Urinary bladder (tissue), 4 donors: ENCODE measurements around the gene CNGB1. TPM values are rescaled to one million over a fixed set of nuclear protein-coding genes. Genes with fewer than 3 reads are reported as not detected.
"Not testable (repeated sequence)": the region's sequence is repeated elsewhere in the genome, so short reads cannot be mapped to it uniquely, and the experiment has no call there.

Experiments
- DNase-seq: peaks from one replicate; pipeline ENCODE4 v3.0.0-alpha.2; 2015; ENCODE audit errors: extremely low spot score
- H3K27ac ChIP-seq: one replicate; pipeline ENCODE4 v1.5.1; 2013; ENCODE audit warnings: low read depth, mild to moderate bottlenecking, moderate library complexity
- H3K36me3 ChIP-seq: one replicate; pipeline ENCODE4 v1.6.1; 2013; ENCODE audit warnings: mild to moderate bottlenecking, moderate library complexity; ENCODE audit not compliant: insufficient read depth
- H3K4me1 ChIP-seq: one replicate; pipeline ENCODE4 v1.6.1; 2013; ENCODE audit warnings: mild to moderate bottlenecking, moderate library complexity; ENCODE audit not compliant: insufficient read depth
- H3K4me3 ChIP-seq: one replicate; pipeline ENCODE4 v1.5.1; 2013; ENCODE audit warnings: low read depth, low read length
- WGBS: extraction: QIAGEN DNeasy Blood & Tissue Kit; methylation state at CpG from one replicate; pipeline ENCODE4 v1.1.7; 2013; 5-methylcytosine and 5-hydroxymethylcytosine counted together
- polyA plus RNA-seq: library from polyadenylated mRNA; stranded (reverse); fragments of 200-250 nt; gene quantifications from one replicate; pipeline ENCODE4 v1.2.3, GENCODE V29; 2013
- total RNA-seq: library from RNA; depleted of rRNA; stranded (reverse); fragments of >200 nt; gene quantifications from one replicate; pipeline ENCODE4 v1.2.3, GENCODE V29; 2014
- donor health status: healthy with polysubstance abuse.
- donor health status: healthy.

CNGB1 gene
- total and polyA plus RNA-seq, 2 donors = 0.16 TPM; not detected in 1

DNA sequence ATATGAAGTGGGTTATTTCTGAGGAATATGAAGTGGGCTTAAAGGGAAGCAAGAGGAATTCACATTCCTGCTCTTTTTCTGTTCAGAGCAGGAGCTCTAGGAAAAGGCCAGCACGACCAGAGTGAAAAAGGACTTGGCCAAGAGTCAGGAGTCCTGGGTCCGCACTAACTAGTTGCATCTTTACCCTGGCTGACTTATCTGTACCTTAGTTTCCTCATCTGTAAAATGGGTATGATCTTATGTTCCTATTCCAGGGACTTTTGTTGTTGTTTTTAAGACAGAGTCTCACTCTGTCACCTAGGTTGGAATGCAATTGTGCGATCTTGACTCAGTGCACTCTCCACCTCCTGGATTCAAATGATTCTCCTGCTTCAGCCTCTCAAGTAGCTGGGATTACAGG is 52.5 kb downstream of the CNGB1 start:
- no peaks in the 10 kb centered on the region for H3K36me3 ChIP-seq
- H3K27ac ChIP-seq = no peak overlapping the region
- no peak overlapping the region for H3K4me3 ChIP-seq
- no peaks in the 10 kb centered on the region for H3K4me1 ChIP-seq
- DNase-seq = no peak
- WGBS = 80% methylated on average over 3 of the region's 3 CpGs

DNA sequence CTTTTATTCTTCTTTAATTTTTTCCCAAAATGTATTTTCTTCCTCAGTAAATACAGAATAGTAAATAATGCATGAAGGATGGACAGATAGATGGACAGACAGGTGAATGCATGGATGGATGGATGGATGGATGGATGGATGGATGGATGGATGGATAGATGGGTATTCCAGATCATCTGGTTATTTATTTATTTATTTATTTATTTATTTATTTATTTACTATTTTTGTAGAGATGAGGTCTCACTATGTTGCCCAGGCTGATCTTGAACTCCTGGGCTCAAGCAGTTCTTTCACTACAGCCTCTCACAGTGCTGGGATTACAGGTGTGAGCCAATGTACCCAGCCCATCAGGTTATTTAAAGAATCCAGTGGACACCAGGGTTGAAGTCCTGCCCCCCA is 53.0 kb downstream of the CNGB1 start:
- not testable (repeated sequence) for H3K36me3 ChIP-seq, H3K27ac ChIP-seq, DNase-seq, H3K4me3 ChIP-seq, H3K4me1 ChIP-seq

- not testable (repeated sequence) for DNase-seq, H3K4me1 ChIP-seq, H3K4me3 ChIP-seq, H3K36me3 ChIP-seq, H3K27ac ChIP-seq
- WGBS = 95% methylated on average over 2 of the region's 2 CpGs
Measured at GRCh38 chr16:57917489-57917888, 53.4 kb downstream of the CNGB1 start.

GRCh38 chr16:57916735-57917438 is 54.0 kb downstream of the CNGB1 start:
- WGBS = 72% methylated on average over 17 of the region's 17 CpGs
- Histone ChIP-seq H3K4me3 (no peak overlapping the region), H3K36me3 (no peaks in the 10 kb centered on the region), H3K27ac (no peak overlapping the region), H3K4me1 (no peaks in the 10 kb centered on the region)
- DNase-seq = no peak

DNA sequence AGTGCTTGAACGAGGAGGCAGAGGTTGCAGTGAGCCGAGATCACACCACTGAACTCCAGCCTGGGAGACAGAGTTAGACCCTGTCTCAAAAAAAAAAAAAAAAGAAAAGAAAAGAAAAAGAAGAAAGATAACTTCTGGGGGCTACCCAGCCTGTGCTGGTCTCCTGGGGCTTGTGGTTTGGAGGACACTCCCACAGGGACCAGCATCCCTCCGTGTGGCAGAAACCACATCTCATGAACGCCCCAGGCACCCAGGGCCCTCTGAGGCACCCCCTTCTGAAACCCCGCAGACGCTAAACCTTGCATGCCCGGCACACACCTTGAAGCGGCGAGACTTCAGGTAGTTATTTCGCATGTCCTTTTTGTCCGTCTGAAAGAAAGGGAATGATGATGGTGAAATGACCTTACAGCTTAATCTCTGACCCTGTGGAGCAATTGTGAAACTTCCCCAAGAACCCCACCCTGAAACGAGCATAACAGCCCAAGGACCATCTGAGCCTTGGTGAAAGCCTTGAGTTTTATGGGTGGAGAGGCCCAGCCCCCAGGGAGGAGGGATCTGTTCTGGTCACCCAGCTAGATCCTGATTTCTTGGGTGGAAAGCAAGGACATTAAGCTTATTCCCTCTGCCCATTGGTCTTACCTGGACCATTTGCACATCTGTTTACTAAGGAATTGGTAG is 55.0 kb downstream of the CNGB1 start:
- H3K4me1 ChIP-seq = no peaks in the 10 kb centered on the region
- no peak overlapping the region for H3K27ac ChIP-seq
- DNase-seq = no peak
- 76% methylated on average over 12 of the region's 12 CpGs for WGBS
- H3K4me3 ChIP-seq = no peak overlapping the region
- no peaks in the 10 kb centered on the region for H3K36me3 ChIP-seq

DNA sequence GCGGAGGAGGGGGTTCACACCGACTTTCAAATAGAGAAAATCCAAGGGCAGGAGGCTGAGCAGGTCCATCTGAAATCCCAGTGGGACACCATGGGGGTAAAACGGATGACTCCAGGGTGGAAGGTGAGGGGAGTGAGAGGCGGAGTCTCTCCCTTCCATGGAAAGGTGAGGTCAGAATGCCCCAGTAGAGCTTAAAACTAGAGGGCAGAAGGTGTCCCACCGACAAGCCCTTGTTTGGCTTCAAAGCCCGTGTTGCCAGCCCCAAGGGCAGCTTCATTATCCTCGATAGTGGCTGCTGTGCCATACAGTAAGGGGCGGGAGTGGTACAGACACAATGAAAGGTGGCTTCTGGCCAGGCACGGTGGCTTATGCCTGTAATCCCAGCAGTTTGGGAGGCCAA is 55.7 kb downstream of the CNGB1 start:
- H3K4me3 ChIP-seq = no peak overlapping the region
- no peak overlapping the region for H3K27ac ChIP-seq
- H3K4me1 ChIP-seq = no peaks in the 10 kb centered on the region
- WGBS = 69% methylated on average over 9 of the region's 9 CpGs
- H3K36me3 ChIP-seq = no peaks in the 10 kb centered on the region
- DNase-seq = no peak

- 77% methylated on average over 9 of the region's 9 CpGs for WGBS
- Histone ChIP-seq H3K4me3 (no peak overlapping the region), H3K27ac (no peak overlapping the region), H3K4me1 (no peaks in the 10 kb centered on the region), H3K36me3 (no peaks in the 10 kb centered on the region)
- DNase-seq = no peak
Measured at GRCh38 chr16:57914244-57915173, 56.4 kb downstream of the CNGB1 start.

DNA sequence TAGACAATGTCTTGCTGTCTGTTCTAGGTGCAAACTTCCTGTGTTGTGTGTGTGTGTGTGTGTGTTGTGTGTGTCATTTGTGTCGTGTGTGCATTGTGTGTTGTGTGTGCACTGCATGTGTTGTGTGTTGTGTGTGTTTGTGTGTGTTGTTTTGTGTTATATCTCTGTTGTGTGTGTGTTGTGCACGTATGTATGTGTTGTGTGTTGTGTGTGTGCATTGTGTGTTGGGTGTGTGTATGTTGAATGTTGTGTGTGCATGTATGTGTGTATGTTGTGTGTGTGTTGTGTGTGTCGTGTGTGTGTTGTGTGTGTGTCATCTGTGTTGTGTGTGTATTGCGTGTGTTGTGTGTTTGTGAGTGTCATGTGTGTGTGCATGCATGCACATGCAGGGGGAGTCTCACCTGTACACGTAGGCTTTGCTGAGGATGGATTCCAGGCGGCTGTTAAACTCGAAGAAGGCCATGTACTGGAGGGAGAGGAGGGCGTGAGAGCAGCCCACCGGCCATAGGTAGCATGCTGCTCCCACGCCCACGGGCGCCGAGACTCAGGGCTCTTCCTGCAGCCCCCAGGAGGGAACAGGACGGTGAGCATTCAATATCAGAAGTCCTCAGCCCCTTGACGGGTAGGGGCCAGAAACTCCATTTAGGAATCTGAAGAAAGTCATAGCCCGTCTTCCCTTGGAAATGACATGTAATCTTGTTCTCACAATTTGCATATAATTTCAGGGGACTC is 58.2 kb downstream of the CNGB1 start:
- no peaks in the 10 kb centered on the region for H3K4me1 ChIP-seq

DNA sequence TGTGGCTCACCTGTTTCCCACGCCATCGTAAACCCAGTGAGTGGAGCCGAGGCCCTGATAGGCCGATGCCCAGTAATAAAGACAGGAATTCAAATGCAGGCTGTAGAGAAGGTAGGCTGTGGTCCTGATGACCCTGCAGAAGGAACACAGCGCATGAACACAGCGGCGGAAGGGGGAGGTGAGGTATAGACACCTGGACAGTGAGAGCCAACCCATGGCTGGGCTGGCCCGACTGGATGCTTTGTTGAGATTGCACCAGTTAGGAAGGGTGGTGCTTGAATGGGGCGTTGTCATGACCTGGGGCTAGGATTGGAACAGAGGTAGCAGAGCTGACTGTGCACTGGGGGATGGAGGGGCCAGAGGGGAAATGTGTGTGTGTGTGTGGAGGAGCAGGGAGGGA is 59.2 kb downstream of the CNGB1 start:
- no peak for DNase-seq
- no peaks in the 10 kb centered on the region for H3K4me1 ChIP-seq
- no peak overlapping the region for H3K27ac ChIP-seq
- H3K4me3 ChIP-seq = no peak overlapping the region
- 77% methylated on average over 9 of the region's 9 CpGs for WGBS
- no peaks in the 10 kb centered on the region for H3K36me3 ChIP-seq

More for the DNA sequence above, 58.2 kb downstream of the CNGB1 start:
- DNase-seq = no peak
- Histone ChIP-seq H3K27ac (no peak overlapping the region), H3K4me3 (no peak overlapping the region), H3K36me3 (no peaks in the 10 kb centered on the region)
- WGBS = 80% methylated on average over 16 of the region's 16 CpGs

DNA sequence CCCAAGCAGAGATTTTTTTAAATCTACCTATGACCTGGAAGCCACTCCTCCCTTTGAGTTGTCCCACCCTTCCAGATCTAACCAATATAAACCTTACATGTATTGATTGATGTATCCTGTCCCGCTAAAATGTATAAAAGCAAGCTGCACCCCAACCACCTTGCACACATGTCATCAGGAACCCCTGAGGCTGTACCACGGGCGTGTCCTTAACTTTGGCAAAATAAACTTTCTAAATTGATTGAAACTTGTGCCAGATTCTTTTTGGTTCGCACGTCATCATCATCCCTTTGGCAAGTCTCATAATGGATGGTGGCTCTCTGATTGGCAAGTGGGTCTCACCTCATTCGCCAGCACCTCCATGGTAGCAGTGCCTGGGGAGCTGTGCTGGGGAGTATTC is 60.2 kb downstream of the CNGB1 start:
- Histone ChIP-seq H3K27ac (no peak overlapping the region), H3K4me1 (no peaks in the 10 kb centered on the region), H3K36me3 (no peaks in the 10 kb centered on the region), H3K4me3 (no peak overlapping the region)
- WGBS = 89% methylated on average over 6 of the region's 6 CpGs
- no peak for DNase-seq

DNA sequence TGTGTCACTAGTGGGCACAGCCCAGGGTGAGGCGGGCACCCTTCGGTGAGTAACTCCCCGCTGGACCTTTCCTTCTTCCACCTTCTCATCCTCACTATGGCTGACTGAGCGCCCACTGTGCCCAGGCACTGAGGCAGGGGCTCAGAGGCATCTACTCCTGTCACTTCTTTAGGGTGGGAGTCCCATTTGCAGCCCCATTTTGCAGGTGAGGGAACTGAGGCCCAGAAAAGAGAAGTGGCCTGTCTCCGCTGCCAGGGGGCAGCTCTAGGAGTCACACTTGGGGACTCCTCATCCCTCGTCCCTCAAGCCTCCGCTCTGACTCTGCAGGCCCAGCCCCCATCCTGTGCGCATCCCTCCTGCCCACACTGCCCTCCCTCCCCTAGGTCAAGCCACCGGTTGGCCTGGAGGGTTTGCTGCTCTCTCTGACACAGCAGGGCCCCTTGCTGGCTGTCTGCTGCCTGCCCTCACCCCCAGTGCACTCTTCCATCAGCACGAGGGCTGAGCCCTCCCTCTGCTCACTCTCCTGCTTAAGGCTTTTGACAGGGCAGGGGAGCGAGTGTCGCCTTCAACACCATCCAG is 62.4 kb downstream of the CNGB1 start:
- Histone ChIP-seq H3K36me3 (no peaks in the 10 kb centered on the region), H3K4me1 (no peaks in the 10 kb centered on the region), H3K27ac (no peak overlapping the region), H3K4me3 (no peak overlapping the region)
- no peak for DNase-seq
- WGBS = 71% methylated on average over 12 of the region's 12 CpGs

DNA sequence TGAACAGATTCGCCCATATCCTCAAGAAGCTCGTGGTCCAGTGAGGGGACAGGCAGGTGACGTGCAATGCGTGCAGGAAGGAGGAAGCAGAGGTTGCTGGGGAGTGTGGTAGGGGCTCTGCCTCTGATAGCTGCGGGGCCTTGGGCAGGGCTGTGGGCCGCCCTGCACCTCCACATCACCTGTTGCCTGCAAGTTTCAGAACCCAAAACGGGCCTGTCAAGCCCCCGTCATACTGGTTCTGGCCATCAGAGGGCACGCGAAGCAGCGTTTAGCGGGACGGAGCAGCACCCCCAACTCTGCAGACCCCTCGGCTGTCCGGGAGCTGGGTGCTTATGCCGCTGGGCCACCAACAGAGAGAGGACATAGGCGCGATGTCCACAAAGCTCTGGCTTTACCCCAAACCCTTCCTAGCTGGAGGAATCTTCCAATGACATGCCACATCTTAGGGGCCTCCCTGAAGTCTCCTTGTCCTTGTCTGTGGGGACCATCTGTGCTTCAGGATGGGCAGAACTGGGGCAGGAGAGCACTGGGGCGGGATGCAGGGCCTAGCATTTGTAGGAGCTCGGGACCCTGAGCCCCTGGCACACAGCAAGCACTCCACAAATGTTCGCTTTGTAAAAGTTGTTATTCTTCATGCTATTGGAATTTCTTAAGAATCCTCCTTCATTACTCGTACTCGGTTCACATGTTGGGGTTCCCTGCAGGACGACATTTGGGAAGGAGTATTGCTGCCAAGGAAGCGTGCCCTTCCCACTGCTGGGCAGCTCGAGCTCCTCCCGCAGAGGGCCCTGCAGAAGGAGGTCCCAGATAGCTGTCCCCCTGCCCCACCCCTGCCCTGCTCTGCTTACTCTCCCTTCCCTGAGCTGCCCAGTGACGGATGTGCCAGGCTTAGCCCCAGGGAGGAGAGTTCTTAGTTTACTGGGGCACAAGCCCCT is 64.3 kb downstream of the CNGB1 start:
- H3K27ac ChIP-seq = no peak overlapping the region
- no peak for DNase-seq
- WGBS = 29% methylated on average over 28 of the region's 28 CpGs
- H3K4me1 ChIP-seq = no peaks in the 10 kb centered on the region
- H3K4me3 ChIP-seq = no peak overlapping the region
- no peaks in the 10 kb centered on the region for H3K36me3 ChIP-seq
